Measurements from ENCODE around the gene MACC1.
"Not testable (repeated sequence)": the region's sequence is repeated elsewhere in the genome, so short reads cannot be mapped to it uniquely, and the experiment has no call there.

DNA sequence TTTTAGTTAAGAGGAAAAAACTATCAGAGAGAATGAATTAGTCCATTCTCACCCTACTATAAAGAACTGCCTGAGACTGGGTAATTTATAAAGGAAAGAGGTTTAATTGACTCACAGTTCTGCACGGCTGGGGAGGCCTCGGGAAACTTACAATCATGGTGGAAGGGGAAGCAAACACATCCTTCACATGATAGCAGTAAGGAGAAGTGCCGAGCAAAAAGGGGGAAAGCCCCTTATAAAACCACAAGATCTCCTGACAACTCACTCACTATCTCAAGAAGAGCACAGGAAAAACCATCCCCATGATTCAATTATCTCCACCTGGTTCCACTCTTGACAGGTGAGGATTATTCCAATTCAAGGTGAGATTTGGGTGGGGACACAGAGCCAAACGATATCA, 29.3 kb downstream of the MACC1 start:
- not testable (repeated sequence) for TF ChIP-seq CTCF (conservative IDR thresholded peaks at IDR 0.05; ENCODE audit: low read depth, low read length); EZH2 (IDR thresholded peaks at IDR 0.05; ENCODE audit: low read length, unreplicated experiment)

Data from PC-3 (cell line).